HG02870 (cell line): ENCODE results near the gene DACT2.
"Not testable (repeated sequence)": the region's sequence is repeated elsewhere in the genome, so short reads cannot be mapped to it uniquely, and the experiment has no call there.

Source experiments
- ATAC-seq: cut with Tn5 transposase; IDR thresholded peaks from one replicate; pipeline ENCODE4 v1.9.1; 2021; ENCODE audit warnings: mild to moderate bottlenecking, moderate library complexity; ENCODE audit not compliant: unreplicated experiment

The DACT2 gene

DNA sequence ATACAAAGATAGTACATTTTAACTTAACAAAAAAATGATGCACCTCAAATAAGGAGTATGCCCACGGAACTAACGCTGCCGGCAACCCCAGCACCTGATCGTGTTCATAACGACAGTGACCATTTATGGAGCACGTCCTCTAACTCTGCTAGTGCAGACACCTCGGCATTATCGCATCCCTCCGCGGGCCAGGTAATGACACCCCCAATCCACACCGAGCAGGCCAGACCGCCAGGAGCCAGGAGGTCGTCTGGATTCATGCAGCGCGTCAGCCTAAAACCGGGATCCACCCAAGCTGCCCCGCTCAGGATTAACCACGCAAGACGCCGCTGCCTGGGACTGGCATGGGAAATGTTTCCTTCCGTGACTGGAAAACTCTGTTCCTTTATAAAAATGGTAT is 34.1 kb downstream of the DACT2 start:
- ATAC-seq = no peak

DNA sequence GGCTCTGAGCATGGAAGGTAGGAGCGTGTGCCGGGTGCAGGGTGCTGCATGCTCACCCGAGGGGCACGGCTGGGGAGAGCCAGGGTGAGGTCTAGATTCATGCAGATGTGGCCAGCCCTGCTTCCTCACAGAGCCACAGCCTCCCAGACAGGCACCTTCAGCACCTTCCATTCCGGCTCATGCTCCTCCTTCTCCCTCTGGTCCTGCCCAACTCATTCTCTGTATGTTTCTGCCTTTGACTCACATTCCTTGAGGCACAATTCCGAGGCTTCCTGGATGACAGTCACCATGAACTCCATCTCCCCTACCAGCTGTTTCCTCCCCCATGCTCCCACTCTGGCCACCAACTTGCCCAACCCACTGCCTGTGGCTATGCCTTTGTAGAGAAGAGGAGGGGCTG is 35.4 kb downstream of the DACT2 start:
- ATAC-seq = no peak

DNA sequence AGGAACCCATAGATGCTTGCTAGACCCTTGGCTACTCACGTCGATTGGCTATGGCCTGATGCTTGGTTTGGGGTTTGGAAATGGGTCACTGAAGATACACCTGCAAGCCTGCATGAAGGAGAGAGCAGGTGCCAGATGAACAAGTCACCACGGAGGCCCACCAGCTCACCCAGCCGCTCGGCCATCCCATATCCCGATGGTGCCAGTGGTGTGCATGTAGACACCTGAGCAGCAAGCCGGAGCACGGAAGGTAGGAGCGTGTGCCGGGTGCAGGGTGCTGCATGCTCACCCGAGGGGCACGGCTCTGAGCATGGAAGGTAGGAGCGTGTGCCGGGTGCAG is 35.9 kb downstream of the DACT2 start:
- no peak for ATAC-seq

DNA sequence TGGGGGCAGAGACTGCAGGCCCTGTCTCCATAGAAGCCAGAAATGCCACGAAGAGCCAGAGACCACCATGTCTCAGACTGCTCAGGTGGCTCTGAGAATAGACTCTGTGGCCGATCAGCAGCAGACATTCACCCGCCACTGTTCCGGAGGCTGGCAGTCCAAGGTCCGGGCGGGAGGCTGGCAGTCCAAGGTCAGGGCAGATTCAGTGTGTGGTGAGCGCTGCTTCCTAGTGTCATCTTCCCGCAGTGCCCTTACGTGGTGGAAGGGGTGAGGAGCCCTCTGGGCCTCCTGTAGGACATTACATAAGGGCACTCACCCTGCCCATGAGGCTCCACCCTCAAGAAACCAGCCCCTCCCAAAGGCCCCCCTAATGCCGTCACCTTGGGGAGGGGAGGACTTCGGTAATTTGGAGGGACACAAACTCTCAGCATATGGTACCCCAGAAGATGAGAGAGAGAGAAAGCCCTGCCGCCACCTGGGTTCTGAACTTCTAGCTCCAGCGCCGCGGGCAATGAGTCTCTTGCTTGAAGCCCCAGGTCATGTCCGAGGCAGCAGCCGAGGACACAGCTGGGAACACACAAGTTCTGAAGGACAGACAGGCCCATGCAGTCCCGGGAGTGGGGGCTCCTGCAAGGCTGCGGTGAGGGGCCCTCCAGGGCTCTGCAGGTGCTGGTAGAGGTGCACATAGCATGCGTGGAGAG is 36.4 kb downstream of the DACT2 start:
- ATAC-seq = no peak

DNA sequence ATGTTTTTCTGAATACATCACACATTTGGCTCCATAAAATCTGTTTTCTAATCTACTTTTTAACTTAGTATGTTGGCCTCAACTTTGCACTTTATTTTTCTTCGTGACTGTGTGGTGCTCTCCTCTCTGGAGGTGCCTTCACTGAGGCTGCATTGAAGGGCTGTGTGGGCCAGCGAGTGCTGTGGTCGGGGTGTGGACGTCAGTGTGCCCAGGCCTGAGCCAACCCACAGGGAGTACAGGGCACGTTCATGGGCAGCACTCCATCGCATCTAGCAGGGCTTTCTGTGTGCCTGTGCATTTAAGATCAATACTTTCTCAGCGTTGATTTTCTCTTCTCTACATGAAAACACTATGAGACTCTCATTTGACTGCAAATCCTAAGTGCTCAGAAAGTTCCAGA is 37.8 kb downstream of the DACT2 start:
- no peak for ATAC-seq

DNA sequence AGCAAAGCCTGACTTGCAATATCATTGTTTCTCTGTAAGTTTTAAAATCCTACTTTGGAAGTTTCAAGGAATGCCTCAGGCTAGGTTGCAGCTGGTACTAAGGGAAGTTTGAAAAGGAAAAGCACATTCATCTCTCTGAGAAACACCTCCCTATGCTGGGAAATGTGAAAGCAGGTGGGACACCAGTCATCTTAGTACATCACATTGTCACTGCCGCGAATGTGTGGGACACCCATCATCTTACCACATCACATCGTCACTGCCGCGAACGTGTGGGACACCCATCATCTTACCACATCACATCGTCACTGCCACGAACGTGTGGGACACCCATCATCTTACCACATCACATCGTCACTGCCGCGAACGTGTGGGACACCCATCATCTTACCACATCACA is 38.3 kb downstream of the DACT2 start:
- ATAC-seq = not testable (repeated sequence)

DNA sequence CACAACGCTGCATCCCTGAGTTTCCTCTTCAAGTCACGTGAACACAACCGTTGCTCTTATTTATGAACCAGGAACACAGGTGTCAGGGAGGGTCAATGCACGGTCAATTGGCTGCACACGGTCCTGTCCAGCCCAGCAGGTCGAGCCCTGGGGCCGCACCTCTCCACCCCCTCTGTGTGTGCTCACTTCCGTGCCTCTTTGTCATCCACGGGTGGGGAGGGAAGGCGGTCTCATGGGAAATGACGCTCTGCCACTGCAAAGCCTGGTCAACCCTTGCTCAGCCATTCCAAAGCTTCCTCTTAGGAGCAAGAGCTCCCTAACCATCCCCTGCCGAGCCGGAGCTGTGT is 38.7 kb downstream of the DACT2 start:
- no peak for ATAC-seq

DNA sequence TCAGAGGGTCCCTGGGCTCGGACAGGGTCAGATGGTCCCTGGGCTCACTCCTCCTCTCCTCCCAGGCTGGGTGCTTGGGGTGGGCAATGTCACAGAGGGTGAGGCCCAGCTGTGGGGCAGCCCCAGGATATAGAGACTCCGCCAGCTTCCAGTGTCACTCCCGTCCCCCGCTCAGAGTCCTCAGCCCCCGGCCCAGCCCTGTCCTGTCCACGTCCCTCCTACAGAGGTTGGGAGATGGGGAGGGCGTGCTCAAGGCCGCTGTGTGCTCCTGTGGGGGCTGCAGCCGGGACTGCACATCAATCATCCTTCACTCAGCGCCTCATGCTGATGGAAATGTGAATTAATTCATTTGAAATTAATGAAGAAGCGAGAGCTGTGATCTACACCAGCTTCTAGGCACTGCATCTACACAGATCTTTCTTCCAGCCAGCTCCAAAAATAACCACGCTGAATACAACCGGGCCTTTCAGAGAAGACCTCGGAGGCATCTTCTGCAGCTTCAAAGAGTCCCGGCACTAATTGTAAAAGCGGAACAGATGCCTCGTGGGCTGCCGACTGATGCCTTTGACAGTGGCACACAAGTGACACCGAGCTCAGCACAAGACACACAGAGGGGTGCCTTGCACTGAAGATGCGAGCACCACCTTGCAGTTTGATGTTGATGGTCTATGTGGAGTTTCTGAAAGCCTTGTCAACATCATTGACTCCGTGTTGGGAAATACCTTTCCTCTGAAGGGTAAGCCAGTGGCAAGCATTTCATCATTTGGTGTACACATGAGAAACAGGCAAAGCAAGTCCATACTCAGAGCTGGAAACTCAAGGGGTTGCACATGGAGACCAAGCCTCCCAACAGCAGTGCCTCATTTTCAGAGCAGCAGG is 39.3 kb downstream of the DACT2 start:
- no peak for ATAC-seq

DNA sequence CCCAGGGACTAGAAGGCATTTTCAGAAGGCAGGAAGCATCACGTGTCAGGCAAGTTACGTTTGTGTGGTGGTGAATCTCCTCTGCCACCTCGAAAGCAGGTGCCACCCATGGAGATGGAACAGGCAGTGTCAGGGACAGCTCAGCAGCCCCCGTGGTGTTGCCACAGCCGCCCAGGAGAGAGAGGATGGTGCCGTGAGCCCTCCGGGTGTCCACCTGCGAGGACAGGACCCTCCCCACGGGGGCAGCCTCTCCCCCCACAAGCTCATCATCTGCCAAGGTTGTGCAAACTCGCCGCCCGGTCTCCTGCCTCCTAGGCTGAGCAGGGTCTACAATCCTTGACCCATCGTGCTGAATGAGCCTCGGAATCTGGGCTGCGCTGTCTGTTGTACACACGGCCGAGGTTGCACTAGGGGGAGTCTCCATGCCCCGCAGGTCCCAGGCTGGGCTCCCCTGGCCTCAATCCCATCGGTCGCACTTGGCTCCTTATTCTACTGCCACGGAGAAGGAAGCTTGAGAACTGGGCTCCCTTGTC is 40.1 kb downstream of the DACT2 start:
- no peak for ATAC-seq

DNA sequence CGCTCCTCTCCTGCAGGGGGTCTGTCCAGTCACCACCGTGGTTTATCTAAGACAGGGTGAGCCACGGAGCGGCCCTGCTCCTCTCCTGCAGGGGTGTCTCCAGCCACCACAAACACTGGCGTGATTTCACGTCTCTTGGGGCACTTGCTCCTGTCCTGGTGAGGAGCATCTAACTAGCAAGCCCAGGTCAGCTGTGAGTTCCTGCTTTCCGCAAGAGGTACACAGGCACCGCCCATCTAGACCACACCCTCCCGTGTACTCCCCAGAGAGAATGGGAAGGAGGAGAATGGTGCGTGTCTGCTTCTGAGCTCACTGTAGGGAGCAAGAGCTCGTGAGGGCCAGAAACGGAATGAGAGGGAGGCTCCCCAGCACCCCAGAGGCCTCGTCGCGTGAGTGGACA is 40.7 kb downstream of the DACT2 start:
- no peak for ATAC-seq

DNA sequence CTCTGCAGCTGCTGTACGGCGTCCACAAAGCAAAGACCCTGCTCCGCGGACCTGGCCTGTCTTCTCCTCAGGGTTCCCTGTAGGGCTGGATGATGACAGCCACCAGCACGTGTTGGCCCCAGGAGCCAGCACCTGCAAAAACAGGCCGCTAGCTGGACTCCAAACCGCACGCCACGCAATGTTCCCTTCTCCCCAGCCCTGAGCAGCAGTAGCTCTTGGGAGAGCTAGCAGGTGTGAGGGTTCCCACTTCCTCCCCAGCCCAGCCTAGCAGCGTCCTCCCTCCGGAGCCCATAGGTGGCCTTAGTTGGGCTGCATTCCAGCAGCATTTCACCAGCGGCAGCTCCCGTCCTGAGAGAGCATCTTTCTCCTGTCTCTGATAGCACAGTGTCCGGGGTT is 42.3 kb downstream of the DACT2 start:
- ATAC-seq = no peak

DNA sequence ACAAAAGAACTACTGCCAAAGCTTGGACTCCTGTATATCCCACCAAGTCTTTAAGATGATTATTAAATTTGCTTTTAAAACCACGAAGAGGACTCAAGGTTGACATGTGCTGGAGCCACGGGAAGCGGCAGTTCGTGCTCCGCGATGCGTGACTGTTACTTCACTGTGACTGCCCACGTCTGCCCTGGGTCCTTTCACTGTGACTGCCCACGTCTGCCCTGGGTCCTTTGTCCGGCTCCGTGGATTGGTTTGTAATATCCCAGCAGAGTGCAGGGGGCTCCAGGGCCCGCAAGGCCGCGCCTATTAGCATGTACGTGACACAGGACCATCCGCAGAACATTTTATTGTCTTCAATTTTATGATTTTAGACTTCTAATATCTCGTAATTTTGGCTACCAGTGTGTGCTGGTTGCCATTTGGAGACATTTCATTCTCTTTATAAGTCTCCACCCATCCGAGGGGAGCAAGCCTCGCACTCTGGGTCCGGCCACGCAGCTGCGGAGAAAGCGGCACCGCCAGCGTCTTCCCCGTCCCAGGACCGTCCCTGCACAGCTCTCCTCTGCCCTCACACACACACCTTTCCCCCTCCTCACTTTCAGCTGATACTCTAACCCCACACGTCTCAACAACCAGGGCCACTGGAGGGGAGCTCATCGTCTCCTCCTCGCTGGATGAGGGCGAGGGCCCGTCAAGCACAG is 42.9 kb downstream of the DACT2 start:
- no peak for ATAC-seq

DNA sequence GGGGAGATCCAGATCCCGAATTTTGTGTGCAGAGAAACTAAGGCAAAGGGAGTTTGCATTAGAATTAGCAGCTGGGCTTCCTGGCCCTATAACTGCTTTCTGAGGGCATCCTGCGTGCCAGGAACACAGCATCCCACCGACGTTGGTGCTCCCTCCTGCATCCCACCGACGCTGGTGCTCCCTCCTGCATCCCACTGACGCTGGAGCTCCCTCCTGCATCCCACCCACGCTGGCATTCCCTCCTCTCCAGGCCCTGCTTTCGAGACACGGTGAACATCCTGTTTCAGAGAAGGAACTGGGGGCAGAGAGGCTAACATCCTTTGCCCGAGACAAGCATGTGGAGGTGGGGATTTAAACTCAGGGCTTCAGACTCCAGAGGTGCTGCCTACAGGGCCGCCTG is 44.4 kb downstream of the DACT2 start:
- ATAC-seq = no peak

DNA sequence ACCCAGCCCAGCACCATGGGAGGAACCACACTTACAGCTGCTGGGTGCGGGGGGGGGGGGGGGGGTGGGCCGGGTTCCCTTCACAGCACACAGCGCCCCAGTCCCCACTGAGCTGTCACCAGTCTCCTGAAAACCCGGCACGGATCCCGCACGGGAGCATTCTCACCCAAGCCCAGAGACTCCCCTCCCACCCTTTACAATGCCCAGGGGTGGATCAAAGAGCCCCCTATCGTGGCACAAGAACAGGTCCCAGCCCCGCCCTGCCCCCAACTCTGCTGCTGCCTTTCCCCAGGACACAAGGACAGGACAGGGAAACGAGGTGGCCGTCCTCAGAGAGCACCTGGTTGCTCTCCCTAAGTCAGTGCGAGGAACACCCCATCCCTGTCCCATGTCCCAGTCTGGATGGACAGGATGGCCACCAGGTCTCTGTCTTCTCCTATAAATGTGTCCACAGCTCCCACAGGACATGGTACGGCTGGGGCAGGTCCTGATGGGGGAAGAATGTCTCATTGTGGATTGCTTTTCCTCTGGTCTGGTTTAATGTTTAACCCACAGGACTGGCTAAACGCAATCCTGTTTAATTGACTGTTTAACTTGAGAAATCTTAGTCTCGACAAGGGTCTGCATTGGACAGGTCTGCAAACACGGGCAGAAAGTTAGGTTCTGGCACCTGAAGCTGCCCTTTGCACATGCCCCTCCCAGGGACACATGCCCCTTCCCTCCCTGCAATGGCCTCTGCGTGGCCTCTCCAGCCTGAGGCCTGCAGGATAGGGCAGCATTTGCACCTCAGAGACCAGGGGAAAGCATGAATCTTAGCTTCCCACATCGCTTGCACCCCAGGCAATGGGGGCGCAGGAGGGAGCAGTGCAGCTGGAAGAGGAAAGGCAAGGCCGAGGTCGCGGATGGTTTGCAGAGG is 45.3 kb downstream of the DACT2 start:
- ATAC-seq = no peak

DNA sequence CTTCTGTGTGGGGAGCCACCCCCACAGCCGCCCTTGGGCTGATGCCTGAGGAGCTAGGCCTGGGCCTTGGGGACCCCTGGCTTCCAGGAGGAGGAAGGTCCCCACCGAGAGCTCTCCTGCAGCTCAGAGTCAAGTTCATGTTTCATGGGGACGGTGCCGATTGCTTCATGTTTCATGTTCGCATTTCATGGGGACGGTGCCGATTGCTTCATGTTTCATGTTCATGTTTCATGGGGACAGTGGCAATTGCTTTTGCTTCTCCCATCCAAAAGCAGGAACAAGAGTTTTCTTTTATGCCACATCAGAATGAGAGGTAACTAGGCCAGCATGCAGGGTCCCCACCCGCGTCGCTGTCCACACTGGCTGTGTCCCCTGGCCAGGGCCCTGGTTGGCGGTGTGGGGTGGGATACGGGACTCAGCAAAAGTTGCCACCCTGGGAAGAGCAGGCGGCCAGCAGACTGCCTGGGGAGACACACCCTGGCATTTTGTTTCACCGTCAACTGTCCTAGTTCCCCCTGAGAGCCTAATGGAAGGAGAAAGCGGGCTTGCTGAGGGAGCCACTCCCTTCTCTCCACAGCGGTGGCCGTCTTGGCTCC is 46.0 kb downstream of the DACT2 start:
- ATAC-seq = no peak

DNA sequence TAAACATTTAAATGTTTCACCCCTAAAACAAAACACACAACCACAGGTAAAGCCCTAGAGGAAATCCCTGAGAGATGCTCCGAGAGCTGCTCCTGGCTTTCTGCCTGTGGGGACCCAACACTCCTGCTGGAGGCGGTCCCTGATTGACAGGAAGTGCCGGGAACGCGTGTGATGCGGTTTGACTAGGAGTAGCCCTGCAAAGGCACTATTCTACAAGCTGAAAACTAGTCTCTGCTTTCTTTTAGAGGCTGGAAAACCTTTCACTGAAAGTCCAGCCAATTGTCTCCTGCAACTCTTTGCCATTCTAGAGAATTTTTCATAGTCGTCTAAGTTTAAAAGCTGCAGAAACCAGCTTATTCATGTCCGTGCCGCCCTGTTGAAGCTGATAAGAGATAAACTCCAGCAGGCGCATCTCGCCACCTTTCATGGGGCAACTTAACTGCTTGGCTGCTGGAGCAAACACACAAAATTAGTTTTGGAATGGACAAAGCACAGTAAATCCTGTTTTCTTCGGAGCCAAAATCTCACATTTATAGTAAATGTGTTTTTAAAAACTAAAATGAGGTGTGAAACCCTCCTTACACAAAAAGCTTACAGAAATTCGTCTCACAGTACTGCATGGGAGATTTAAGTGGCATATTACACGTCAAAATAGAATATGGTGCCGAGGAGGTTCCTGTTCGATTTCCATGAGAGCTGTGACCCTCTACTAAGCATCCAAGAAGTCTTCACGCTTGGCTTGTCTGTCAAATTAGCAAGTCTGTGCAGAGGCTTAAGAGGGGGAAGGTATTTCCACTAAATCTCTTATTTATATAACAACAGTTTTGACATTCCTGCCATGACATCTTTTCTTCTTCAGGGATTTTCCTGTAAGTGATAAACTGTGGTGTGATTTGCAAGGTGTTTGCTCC is 46.9 kb downstream of the DACT2 start:
- ATAC-seq = no peak

DNA sequence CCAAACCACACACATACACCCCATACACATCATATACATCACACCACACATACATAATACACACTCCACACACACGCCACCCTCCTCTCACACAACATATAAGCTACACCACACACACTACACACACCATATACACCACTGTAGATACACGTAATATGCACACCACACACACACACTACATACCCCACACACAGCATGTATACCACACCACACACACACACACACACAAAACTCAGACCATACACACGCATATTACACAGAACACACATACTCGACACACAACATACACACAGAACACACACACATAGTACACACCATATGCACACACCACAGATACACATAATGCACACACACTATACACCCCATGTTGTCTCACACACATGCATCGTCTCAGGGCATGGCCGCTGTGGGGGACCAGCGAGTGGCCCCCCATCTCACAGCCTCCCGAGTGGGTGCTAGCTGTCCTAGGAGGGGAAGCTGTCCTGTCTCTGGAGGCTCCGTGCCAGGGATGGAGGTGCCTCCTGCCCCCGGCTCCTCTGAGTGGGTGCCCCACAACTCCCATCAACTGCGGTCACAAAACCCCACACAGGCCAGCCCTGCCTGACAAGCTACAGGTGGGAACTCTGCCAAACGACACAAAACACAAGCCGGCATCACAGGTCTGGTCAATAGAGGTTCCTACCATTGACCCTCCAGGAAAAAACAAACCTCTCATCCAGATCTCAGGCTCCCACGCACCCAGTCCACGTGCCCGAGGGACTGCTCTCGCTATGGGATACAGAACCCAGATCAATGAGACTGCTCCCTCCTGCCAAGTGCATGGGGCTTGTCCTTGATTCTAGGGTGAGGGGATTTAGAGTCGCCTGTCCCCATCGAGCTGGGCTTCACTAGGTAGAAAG is 49.1 kb downstream of the DACT2 start:
- ATAC-seq = no peak
